Measurements from ENCODE around the gene MKNK1.
"Not testable (repeated sequence)": the region's sequence is repeated elsewhere in the genome, so short reads cannot be mapped to it uniquely, and the experiment has no call there.

MKNK1 gene

GRCh38 chr1:46603858-46604549 is at the start of gene MKNK1:
MKNK1 (minus strand) TSS chr1:46604268; CDS start chr1:46583327, 20,941 bp downstream.
- TF ChIP-seq CTCF (IDR thresholded peaks at IDR 0.05; ENCODE audit: control insufficient read depth, insufficient read depth, low read depth, low read length, missing control alignments): peak; percentile 26
- H3K4me3 ChIP-seq (ENCODE audit: control insufficient read depth, low read depth, low read length): peak within 1 kb of the TSS; percentile 99
- DNase-seq (ENCODE audit: low read depth): peak; percentile 55

- TF ChIP-seq CTCF (IDR thresholded peaks at IDR 0.05; ENCODE audit: control insufficient read depth, insufficient read depth, low read depth, low read length, missing control alignments): no peak
- H3K4me3 ChIP-seq (ENCODE audit: control insufficient read depth, low read depth, low read length): no peak overlapping the region
- DNase-seq (ENCODE audit: low read depth): peak; percentile 21
Measured at GRCh38 chr1:46653405-46653958, 49.4 kb upstream of the MKNK1 start.

GRCh38 chr1:46652321-46653100 is 48.4 kb upstream of the MKNK1 start:
- no peak for DNase-seq (ENCODE audit: low read depth)
- no peak overlapping the region for H3K4me3 ChIP-seq (ENCODE audit: control insufficient read depth, low read depth, low read length)
- TF ChIP-seq CTCF (IDR thresholded peaks at IDR 0.05; ENCODE audit: control insufficient read depth, insufficient read depth, low read depth, low read length, missing control alignments): no peak

- DNase-seq (ENCODE audit: low read depth): not testable (repeated sequence)
Measured at GRCh38 chr1:46651152-46651551, 47.1 kb upstream of the MKNK1 start.

GRCh38 chr1:46650491-46650890 is 46.4 kb upstream of the MKNK1 start:
- no peak for TF ChIP-seq CTCF (IDR thresholded peaks at IDR 0.05; ENCODE audit: control insufficient read depth, insufficient read depth, low read depth, low read length, missing control alignments)
- no peak overlapping the region for H3K4me3 ChIP-seq (ENCODE audit: control insufficient read depth, low read depth, low read length)
- DNase-seq (ENCODE audit: low read depth): no peak

More at GRCh38 chr1:46651152-46651551, 47.1 kb upstream of the MKNK1 start:
- H3K4me3 ChIP-seq (ENCODE audit: control insufficient read depth, low read depth, low read length): not testable (repeated sequence)

GRCh38 chr1:46649764-46650163 is 45.7 kb upstream of the MKNK1 start:
- no peak overlapping the region for H3K4me3 ChIP-seq (ENCODE audit: control insufficient read depth, low read depth, low read length)
- no peak for TF ChIP-seq CTCF (IDR thresholded peaks at IDR 0.05; ENCODE audit: control insufficient read depth, insufficient read depth, low read depth, low read length, missing control alignments)
- DNase-seq (ENCODE audit: low read depth): no peak

GRCh38 chr1:46647611-46648010 is 43.5 kb upstream of the MKNK1 start:
- TF ChIP-seq CTCF (IDR thresholded peaks at IDR 0.05; ENCODE audit: control insufficient read depth, insufficient read depth, low read depth, low read length, missing control alignments): no peak
- no peak for DNase-seq (ENCODE audit: low read depth)
- no peak overlapping the region for H3K4me3 ChIP-seq (ENCODE audit: control insufficient read depth, low read depth, low read length)

Data from AG09309 (cell line).